IPS-18c (cell line): ENCODE results near the gene RHBG.
"Not testable (repeated sequence)": the region's sequence is repeated elsewhere in the genome, so short reads cannot be mapped to it uniquely, and the experiment has no call there.

Source experiments
- H3K4me3 ChIP-seq: 2 replicates; pipeline ENCODE4 v1.7.0; 2013; ENCODE audit warnings: low read depth, mild to moderate bottlenecking, low read length, moderate library complexity; ENCODE audit not compliant: insufficient read depth
- H3K9me3 ChIP-seq: one replicate; pipeline ENCODE4 v1.6.1; 2013; ENCODE audit warnings: mild to moderate bottlenecking, low read length, moderate library complexity; ENCODE audit not compliant: control insufficient read depth, insufficient read depth

RHBG gene

GRCh38 chr1:156368889-156369684 lies at the start of gene RHBG:
TSS of gene RHBG (plus strand) at chr1:156369211. CDS start at chr1:156369250, 39 bp downstream.
- H3K4me3 ChIP-seq: peak within 1 kb of the TSS; percentile 66
- H3K9me3 ChIP-seq: no peaks in the 10 kb centered on the region

GRCh38 chr1:156319664-156320063 lies 49.3 kb upstream of the RHBG start:
- H3K4me3 ChIP-seq: no peak overlapping the region
- no peaks in the 10 kb centered on the region for H3K9me3 ChIP-seq

- no peaks in the 10 kb centered on the region for H3K9me3 ChIP-seq
- H3K4me3 ChIP-seq: no peak overlapping the region
These were observed 48.5 kb upstream of the RHBG start for GRCh38 chr1:156320560-156320959.

GRCh38 chr1:156323179-156323578 lies 45.8 kb upstream of the RHBG start:
- H3K9me3 ChIP-seq, H3K4me3 ChIP-seq: not testable (repeated sequence)

- H3K9me3 ChIP-seq: no peaks in the 10 kb centered on the region
- peak overlapping the region; percentile 73 for H3K4me3 ChIP-seq
These were observed 32.8 kb upstream of the RHBG start for GRCh38 chr1:156336242-156336641.

GRCh38 chr1:156337052-156337887 lies 31.7 kb upstream of the RHBG start:
- peak overlapping the region; percentile 73 for H3K4me3 ChIP-seq
- no peaks in the 10 kb centered on the region for H3K9me3 ChIP-seq

GRCh38 chr1:156337888-156338179 lies 31.2 kb upstream of the RHBG start:
- Histone ChIP-seq H3K4me3 (peak overlapping the region; percentile 73), H3K9me3 (no peaks in the 10 kb centered on the region)

GRCh38 chr1:156338180-156338976 lies 30.6 kb upstream of the RHBG start, which contains the start of the genes CCT3 and TSACC:
TSS of gene CCT3 (minus strand) at chr1:156338292. CDS start at chr1:156338184, 108 bp downstream.
TSS of gene TSACC (plus strand) at chr1:156338526. CDS start at chr1:156339758, 1,232 bp downstream.
- H3K9me3 ChIP-seq: no peaks in the 10 kb centered on the region
- H3K4me3 ChIP-seq: peak within 1 kb of the TSS; percentile 73

GRCh38 chr1:156342166-156342955 lies 26.6 kb upstream of the RHBG start:
- H3K9me3 ChIP-seq: no peaks in the 10 kb centered on the region
- H3K4me3 ChIP-seq: no peak overlapping the region

GRCh38 chr1:156344409-156344808 lies 24.6 kb upstream of the RHBG start:
- Histone ChIP-seq H3K9me3 (no peaks in the 10 kb centered on the region), H3K4me3 (no peak overlapping the region)

GRCh38 chr1:156346035-156346434 lies 23.0 kb upstream of the RHBG start:
- not testable (repeated sequence) for H3K9me3 ChIP-seq, H3K4me3 ChIP-seq

- no peaks in the 10 kb centered on the region for H3K9me3 ChIP-seq
- no peak overlapping the region for H3K4me3 ChIP-seq
These were observed 22.4 kb upstream of the RHBG start for GRCh38 chr1:156346636-156347035.

- Histone ChIP-seq H3K9me3 (no peaks in the 10 kb centered on the region), H3K4me3 (no peak overlapping the region)
These were observed 21.7 kb upstream of the RHBG start for GRCh38 chr1:156347331-156347730.

GRCh38 chr1:156352481-156352880 lies 16.5 kb upstream of the RHBG start:
- H3K9me3 ChIP-seq, H3K4me3 ChIP-seq: not testable (repeated sequence)

GRCh38 chr1:156356262-156356874 lies 12.6 kb upstream of the RHBG start:
- Histone ChIP-seq H3K4me3 (no peak overlapping the region), H3K9me3 (peaks cover 2% of the 10 kb centered on the region)

GRCh38 chr1:156356875-156357534 lies 12.0 kb upstream of the RHBG start:
- H3K4me3 ChIP-seq: peak overlapping the region; percentile 47; the same call in 1 of the 2 replicates
- peaks cover 2% of the 10 kb centered on the region for H3K9me3 ChIP-seq
